Measurements from ENCODE around the gene EIF3I.

EIF3I gene

DNA sequence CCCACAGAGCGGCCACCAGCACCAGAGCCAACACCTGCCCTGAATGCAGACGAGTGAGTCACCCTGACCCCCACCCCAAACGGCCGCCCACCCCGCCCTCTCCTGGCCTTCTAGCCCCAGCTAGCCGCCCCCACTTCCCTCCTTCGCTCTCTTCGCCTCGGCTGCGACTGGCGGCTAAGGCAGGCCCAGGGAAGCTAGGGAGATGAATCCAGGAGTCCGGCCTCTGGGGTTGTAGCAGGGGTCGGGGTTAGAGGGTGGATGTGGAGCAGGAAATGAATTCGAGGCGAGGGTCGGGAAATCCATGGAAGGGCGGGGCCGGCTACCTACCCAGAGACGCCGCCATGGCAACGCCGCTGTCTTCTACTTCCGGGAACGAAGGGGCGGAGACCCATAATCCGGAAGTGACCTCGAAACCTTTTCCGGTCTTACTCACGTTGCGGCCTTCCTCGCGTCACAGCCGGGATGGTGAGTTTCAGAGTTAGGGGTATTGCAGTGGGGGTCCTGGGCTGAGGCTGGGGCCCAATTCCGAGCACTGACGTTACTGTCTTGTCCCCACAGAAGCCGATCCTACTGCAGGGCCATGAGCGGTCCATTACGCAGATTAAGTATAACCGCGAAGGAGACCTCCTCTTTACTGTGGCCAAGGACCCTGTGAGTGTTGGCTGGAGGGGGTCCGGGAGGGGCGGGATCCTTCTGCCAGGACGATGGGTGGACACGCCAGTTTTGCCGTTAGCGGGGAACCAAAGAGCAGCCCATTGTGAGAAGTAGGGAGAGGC, at the start of gene EIF3I, which contains the start of gene TMEM234:
EIF3I (plus strand) TSS at position 428 of the 776 bp plus-strand sequence; CDS start at position 463, 35 bp downstream.
TMEM234 (minus strand) TSS at position 374 of the 776 bp plus-strand sequence; CDS start at position 343, 31 bp downstream.
- no peak within 1 kb of the TSS; the same call in 1 of the 2 replicates for H3K27ac ChIP-seq (ENCODE audit: low read length)
- no peaks in the 10 kb centered on the region for H3K9me3 ChIP-seq (ENCODE audit: insufficient read depth, low read length)
- peak within 1 kb of the TSS; percentile 83 for H2AFZ ChIP-seq (ENCODE audit: low read depth, low read length)
- peak within 1 kb of the TSS; percentile 88 for H3K9ac ChIP-seq (ENCODE audit: low read length)
- H3K27me3 ChIP-seq (ENCODE audit: low read depth, low read length) = no peaks in the 10 kb centered on the region
- H3K4me1 ChIP-seq (ENCODE audit: low read length) = peaks cover 11% of the 10 kb centered on the region
- H3K36me3 ChIP-seq (replicated peaks; ENCODE audit: low read depth, low read length) = no peaks in the 10 kb centered on the region
- H3K79me2 ChIP-seq (ENCODE audit: low read length) = peaks cover 21% of the 10 kb centered on the region
- peak within 1 kb of the TSS; percentile 87 for H3K4me3 ChIP-seq (ENCODE audit: low read length)
- no peak for TF ChIP-seq EZH2phosphoT487 (IDR thresholded peaks at IDR 0.05; ENCODE audit: low read depth)
- TF ChIP-seq, protein P1, sequence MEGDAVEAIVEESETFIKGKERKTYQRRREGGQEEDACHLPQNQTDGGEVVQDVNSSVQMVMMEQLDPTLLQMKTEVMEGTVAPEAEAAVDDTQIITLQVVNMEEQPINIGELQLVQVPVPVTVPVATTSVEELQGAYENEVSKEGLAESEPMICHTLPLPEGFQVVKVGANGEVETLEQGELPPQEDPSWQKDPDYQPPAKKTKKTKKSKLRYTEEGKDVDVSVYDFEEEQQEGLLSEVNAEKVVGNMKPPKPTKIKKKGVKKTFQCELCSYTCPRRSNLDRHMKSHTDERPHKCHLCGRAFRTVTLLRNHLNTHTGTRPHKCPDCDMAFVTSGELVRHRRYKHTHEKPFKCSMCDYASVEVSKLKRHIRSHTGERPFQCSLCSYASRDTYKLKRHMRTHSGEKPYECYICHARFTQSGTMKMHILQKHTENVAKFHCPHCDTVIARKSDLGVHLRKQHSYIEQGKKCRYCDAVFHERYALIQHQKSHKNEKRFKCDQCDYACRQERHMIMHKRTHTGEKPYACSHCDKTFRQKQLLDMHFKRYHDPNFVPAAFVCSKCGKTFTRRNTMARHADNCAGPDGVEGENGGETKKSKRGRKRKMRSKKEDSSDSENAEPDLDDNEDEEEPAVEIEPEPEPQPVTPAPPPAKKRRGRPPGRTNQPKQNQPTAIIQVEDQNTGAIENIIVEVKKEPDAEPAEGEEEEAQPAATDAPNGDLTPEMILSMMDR (IDR thresholded peaks at IDR 0.05; ENCODE audit: low read depth, low read length) = no peak
- H4K20me1 ChIP-seq (ENCODE audit: insufficient read depth, low read length) = no peaks in the 10 kb centered on the region
- H3K4me2 ChIP-seq (ENCODE audit: low read length) = peak within 1 kb of the TSS; percentile 91

DNA sequence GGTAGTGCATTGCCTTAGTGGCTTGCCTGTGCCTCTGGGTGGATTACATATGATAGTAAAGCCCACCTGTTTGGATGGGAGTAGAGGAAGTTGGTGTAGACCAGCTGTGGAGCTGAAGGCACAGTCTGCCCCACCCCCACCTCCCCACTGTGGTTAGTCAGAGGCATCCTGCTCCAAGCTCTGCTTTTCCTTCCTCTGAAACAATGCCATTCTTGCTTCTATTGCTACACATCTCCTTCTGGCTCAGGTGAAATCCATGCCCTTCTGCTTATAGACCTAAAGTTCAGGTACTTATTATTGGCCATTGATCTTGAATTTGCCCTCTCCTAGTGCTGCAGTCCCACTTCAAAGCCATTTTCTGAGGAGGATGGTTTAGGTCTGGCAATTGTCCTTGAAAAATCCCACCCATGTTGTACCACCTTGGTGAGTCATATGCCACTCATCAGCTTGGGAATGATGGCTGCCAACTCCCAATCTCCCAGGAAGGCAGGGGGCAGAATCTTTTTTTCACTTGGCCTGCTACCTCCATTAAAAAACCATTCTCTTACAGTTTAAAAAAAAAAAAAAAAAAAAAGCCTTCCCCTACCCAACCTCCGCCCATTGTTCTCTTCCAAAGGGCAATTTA, 49.5 kb upstream of the EIF3I start:
- no peaks in the 10 kb centered on the region; the same call in 1 of the 2 replicates for H3K79me2 ChIP-seq (ENCODE audit: low read length)
- no peaks in the 10 kb centered on the region for H3K9me3 ChIP-seq (ENCODE audit: insufficient read depth, low read length)
- H3K4me1 ChIP-seq (ENCODE audit: low read length) = peaks cover 12% of the 10 kb centered on the region
- no peak overlapping the region for H3K9ac ChIP-seq (ENCODE audit: low read length)
- peaks cover 32% of the 10 kb centered on the region for H3K36me3 ChIP-seq (replicated peaks; ENCODE audit: low read depth, low read length)
- no peak overlapping the region for H2AFZ ChIP-seq (ENCODE audit: low read depth, low read length)
- TF ChIP-seq, protein P1 (IDR thresholded peaks at IDR 0.05; ENCODE audit: low read depth, low read length) = no peak
- no peak for TF ChIP-seq EZH2phosphoT487 (IDR thresholded peaks at IDR 0.05; ENCODE audit: low read depth)
- no peak overlapping the region for H3K4me3 ChIP-seq (ENCODE audit: low read length)
- no peak overlapping the region for H3K4me2 ChIP-seq (ENCODE audit: low read length)
- no peaks in the 10 kb centered on the region for H3K27me3 ChIP-seq (ENCODE audit: low read depth, low read length)
- H4K20me1 ChIP-seq (ENCODE audit: insufficient read depth, low read length) = no peaks in the 10 kb centered on the region
- H3K27ac ChIP-seq (ENCODE audit: low read length) = no peak overlapping the region

DNA sequence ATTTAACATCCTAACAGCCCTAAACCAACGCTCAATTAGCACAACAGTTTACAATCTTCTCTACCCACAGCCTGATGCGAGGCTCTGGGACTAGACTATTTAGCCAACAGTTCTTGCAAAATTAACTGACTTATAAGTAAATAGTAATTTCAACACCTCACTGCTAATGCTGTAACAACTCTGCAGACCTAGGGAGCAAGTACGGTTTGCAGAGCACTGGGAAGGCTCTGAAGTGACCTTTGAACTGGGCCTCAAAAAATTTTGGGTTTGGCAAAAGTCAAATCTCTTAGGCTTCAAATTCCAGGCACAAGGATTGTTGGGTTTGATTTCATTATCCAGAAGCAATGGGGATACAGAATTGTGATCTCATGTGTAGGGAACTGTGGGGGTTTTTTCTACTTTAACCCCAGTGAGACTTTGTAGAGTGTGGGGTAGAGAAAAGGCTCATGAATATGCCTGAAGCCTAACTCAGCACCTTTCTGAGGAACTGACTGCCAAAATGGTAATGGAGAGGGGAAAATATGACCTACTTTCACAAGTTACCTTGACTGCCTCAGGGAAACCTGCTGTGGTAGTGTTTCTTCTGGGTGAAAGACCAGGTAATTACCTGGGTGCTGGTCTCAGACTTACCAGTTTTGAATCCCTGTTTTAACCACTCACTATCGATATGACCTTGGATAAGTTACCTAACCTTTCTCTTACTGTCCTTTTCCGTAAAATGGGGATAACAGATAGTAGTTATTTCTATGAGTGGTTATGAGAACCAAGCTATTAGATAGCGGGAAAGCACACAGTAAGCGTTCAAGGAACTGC, 43.6 kb upstream of the EIF3I start:
- TF ChIP-seq, protein P1 (IDR thresholded peaks at IDR 0.05; ENCODE audit: low read depth, low read length) = no peak
- TF ChIP-seq EZH2phosphoT487 (IDR thresholded peaks at IDR 0.05; ENCODE audit: low read depth) = no peak
- Histone ChIP-seq H3K4me2 (ENCODE audit: low read length) (peak overlapping the region; percentile 94), H2AFZ (ENCODE audit: low read depth, low read length) (no peak overlapping the region), H3K4me1 (ENCODE audit: low read length) (peaks cover 18% of the 10 kb centered on the region), H4K20me1 (ENCODE audit: insufficient read depth, low read length) (no peaks in the 10 kb centered on the region; the same call in 1 of the 2 replicates), H3K36me3 (replicated peaks; ENCODE audit: low read depth, low read length) (peaks cover 24% of the 10 kb centered on the region), H3K4me3 (ENCODE audit: low read length) (peak overlapping the region; percentile 94), H3K9me3 (ENCODE audit: insufficient read depth, low read length) (no peaks in the 10 kb centered on the region), H3K9ac (ENCODE audit: low read length) (peak overlapping the region; percentile 96), H3K79me2 (ENCODE audit: low read length) (peaks cover 36% of the 10 kb centered on the region), H3K27ac (ENCODE audit: low read length) (peak overlapping the region; percentile 76), H3K27me3 (ENCODE audit: low read depth, low read length) (no peaks in the 10 kb centered on the region)

Data from OCI-LY3 (cell line).